ENCODE data around the gene NGFR.

GRCh38 chr17:49522357-49522890 lies 27.3 kb downstream of the NGFR start:
- TF ChIP-seq POLR2A (IDR thresholded peaks at IDR 0.05; ENCODE audit: low read depth, low read length) (no peak), POLR2AphosphoS5 (IDR thresholded peaks at IDR 0.05; ENCODE audit: low read depth, low read length) (no peak), TAF1 (IDR thresholded peaks at IDR 0.05; ENCODE audit: low read depth, low read length) (no peak), SPI1 (IDR thresholded peaks at IDR 0.05; ENCODE audit: low read depth, low read length) (no peak), POU2F2 (IDR thresholded peaks at IDR 0.05; ENCODE audit: low read depth, low read length) (no peak)
